IMR-90 (cell line): Measurements from ENCODE around the gene SLC6A12. TPM values are rescaled to one million over a fixed set of nuclear protein-coding genes. Genes with fewer than 3 reads are reported as not detected.

Experiments used
- ATAC-seq: fragments of 200-7000 bp; cut with Tn5 transposase; 2 replicates; pipeline ENCODE4 v1.9.1; 2020; ENCODE audit warnings: low read depth, mild to moderate bottlenecking, moderate library complexity
- BruUV-seq: library from RNA; stranded (reverse); fragments of 400-500 nt; replicated peaks from 2 replicates; lab custom pipeline; 2021; lab: Mats Ljungman, UMichigan
- CTCF ChIA-PET: fragments of 300-600 bp; formaldehyde crosslinking; extraction: SDS; loops from one replicate; lab custom pipeline; 2021; ENCODE audit warnings: antibody characterized with exemption; lab: Yijun Ruan, JAX
- POLR2A ChIA-PET: fragments of 300-600 bp; sonication (Branson Sonifier 250); formaldehyde crosslinking; loops from one replicate; lab custom pipeline; 2022; ENCODE audit warnings: antibody characterized with exemption; ENCODE audit not compliant: unreplicated experiment; lab: Charles Lee
- DNase-seq: peaks from one replicate; pipeline ENCODE4 v3.0.0; 2013
- H2AFZ ChIP-seq: replicated peaks from 2 replicates; pipeline ENCODE3; 2013; ENCODE audit warnings: low read length, mild to moderate bottlenecking; ENCODE audit not compliant: poor library complexity
- H2AK5ac ChIP-seq: 2 replicates; pipeline ENCODE4 v1.6.1; 2013; ENCODE audit warnings: low read depth, low read length, inconsistent platforms
- H2AK9ac ChIP-seq: replicated peaks from 2 replicates; pipeline ENCODE3; 2013; ENCODE audit warnings: mild to moderate bottlenecking, low read depth, low read length, moderate library complexity; ENCODE audit not compliant: poor library complexity
- H2BK120ac ChIP-seq: 2 replicates; pipeline ENCODE4 v1.6.1; 2013; ENCODE audit warnings: low read depth, low read length, inconsistent platforms
- H2BK15ac ChIP-seq: 3 replicates; pipeline ENCODE4 v1.6.1; 2013; ENCODE audit warnings: low read depth, low read length, inconsistent platforms
- H2BK20ac ChIP-seq: 2 replicates; pipeline ENCODE4 v1.6.1; 2013; ENCODE audit warnings: low read depth, mild to moderate bottlenecking, inconsistent platforms, low read length, moderate library complexity
- H2BK5ac ChIP-seq: 2 replicates; pipeline ENCODE4 v1.6.1; 2013; ENCODE audit warnings: mild to moderate bottlenecking, low read depth, low read length, inconsistent platforms; ENCODE audit not compliant: poor library complexity, severe bottlenecking
- H3K14ac ChIP-seq: replicated peaks from 2 replicates; pipeline ENCODE4 v1.6.1; 2013; ENCODE audit warnings: low read depth, low read length, inconsistent platforms
- H3K18ac ChIP-seq: 2 replicates; pipeline ENCODE4 v1.6.1; 2013; ENCODE audit warnings: low read depth, low read length, control low read depth
- H3K23ac ChIP-seq: 2 replicates; pipeline ENCODE4 v1.6.1; 2013; ENCODE audit warnings: low read depth, low read length, inconsistent platforms
- H3K27ac ChIP-seq: 2 replicates; pipeline ENCODE4 v1.5.1; 2013; ENCODE audit warnings: mild to moderate bottlenecking, control low read depth, low read length; ENCODE audit not compliant: insufficient read depth
- H3K27me3 ChIP-seq: 2 replicates; pipeline ENCODE4 v1.6.1; 2013; ENCODE audit warnings: low read length; ENCODE audit not compliant: control insufficient read depth, insufficient read depth
- H3K36me3 ChIP-seq: 2 replicates; pipeline ENCODE4 v1.6.1; 2013; ENCODE audit warnings: low read length, mixed read lengths; ENCODE audit not compliant: control insufficient read depth, insufficient read depth
- H3K4ac ChIP-seq: 2 replicates; pipeline ENCODE4 v1.6.1; 2013; ENCODE audit warnings: low read depth, low read length, inconsistent platforms
- H3K4me1 ChIP-seq: 2 replicates; pipeline ENCODE4 v1.6.1; 2013; ENCODE audit warnings: low read length, mixed read lengths; ENCODE audit not compliant: control insufficient read depth, insufficient read depth
- H3K4me2 ChIP-seq: 2 replicates; pipeline ENCODE4 v1.6.1; 2013; ENCODE audit warnings: low read depth, mild to moderate bottlenecking, control low read depth, low read length, moderate library complexity
- H3K4me3 ChIP-seq: 2 replicates; pipeline ENCODE4 v1.5.1; 2013; ENCODE audit warnings: low read depth, mild to moderate bottlenecking, control low read depth, low read length, moderate library complexity; ENCODE audit not compliant: insufficient read depth
- H3K56ac ChIP-seq: 2 replicates; pipeline ENCODE4 v1.6.1; 2013; ENCODE audit warnings: low read length, inconsistent platforms; ENCODE audit not compliant: insufficient read depth; ENCODE audit errors: extremely low read depth
- H3K79me1 ChIP-seq, 2 experiments: 2 replicates each; pipeline ENCODE4 v1.6.1; 2013; ENCODE audit warnings: low read length in 2 of 2, inconsistent platforms in 1 of 2, low read depth in 1 of 2
- H3K9ac ChIP-seq: 2 replicates; pipeline ENCODE4 v1.6.1; 2013; ENCODE audit warnings: low read depth, low read length, control low read depth
- H3K9me1 ChIP-seq: 2 replicates; pipeline ENCODE4 v1.6.1; 2013; ENCODE audit warnings: low read length, inconsistent platforms; ENCODE audit not compliant: insufficient read depth
- H3K9me3 ChIP-seq: 2 replicates; pipeline ENCODE4 v1.6.1; 2013; ENCODE audit warnings: low read length; ENCODE audit not compliant: control insufficient read depth, insufficient read depth
- H4K20me1 ChIP-seq: 2 replicates; pipeline ENCODE4 v1.6.1; 2013; ENCODE audit warnings: low read length, inconsistent platforms; ENCODE audit not compliant: insufficient read depth
- H4K5ac ChIP-seq: 2 replicates; pipeline ENCODE4 v1.6.1; 2013; ENCODE audit warnings: mild to moderate bottlenecking, low read depth, low read length, control low read depth
- H4K8ac ChIP-seq, 2 experiments: 2 replicates each; pipeline ENCODE4 v1.6.1; 2013; ENCODE audit warnings: low read depth in 2 of 2, low read length in 2 of 2, control low read depth in 1 of 2, inconsistent platforms in 1 of 2
- H4K91ac ChIP-seq: 2 replicates; pipeline ENCODE4 v1.6.1; 2013; ENCODE audit warnings: low read depth, low read length, inconsistent platforms; ENCODE audit not compliant: insufficient read depth
- ELK1 ChIP-seq: fragments of 150-350 bp; IDR thresholded peaks from 2 replicates; pipeline ENCODE4 v1.6.1; 2016; ENCODE audit warnings: low read depth, mild to moderate bottlenecking, low read length, moderate library complexity, borderline replicate concordance
- MAZ ChIP-seq: IDR thresholded peaks from 2 replicates; pipeline ENCODE4 v1.6.1; 2012; ENCODE audit warnings: low read depth, mild to moderate bottlenecking, low read length, improper control_type of control experiment, moderate library complexity, borderline replicate concordance
- MXI1 ChIP-seq: IDR thresholded peaks from 2 replicates; pipeline ENCODE4 v1.6.1; 2012; ENCODE audit warnings: low read depth, mild to moderate bottlenecking, low read length, moderate library complexity, borderline replicate concordance
- NFE2L2 ChIP-seq: fragments of 150-350 bp; IDR thresholded peaks from 2 replicates; pipeline ENCODE4 v1.6.1; 2016; ENCODE audit warnings: low read depth, mild to moderate bottlenecking, low read length
- RFX5 ChIP-seq: IDR thresholded peaks from 2 replicates; pipeline ENCODE4 v1.8.0; 2012; ENCODE audit warnings: low read depth, mild to moderate bottlenecking, low read length, moderate library complexity
- WGBS, 2 experiments: methylation state at CpG; one replicate each; pipeline versions ENCODE4 v1.1.5 to v1.1.7; 2013; ENCODE audit warnings: missing lambda C conversion rate in 2 of 2; ENCODE audit not compliant: insufficient read length in 1 of 2; ENCODE audit errors: extremely low coverage in 2 of 2; 5-methylcytosine and 5-hydroxymethylcytosine counted together
- dilution Hi-C: fragments of 300-500 bp; cut with HindIII; formaldehyde crosslinking; loops from one replicate; pipeline ENCODE4 v1.14.3; 2018; ENCODE audit warnings: low sequenced_read_pairs; ENCODE audit not compliant: unreplicated experiment
- in situ Hi-C: fragments of 300-500 bp; cut with MboI; formaldehyde crosslinking; loops from 3 replicates; pipeline ENCODE4 v1.14.3; 2019; ENCODE audit warnings: low sequenced_read_pairs, inconsistent platforms, mixed read lengths
- intact Hi-C: fragments of 100-400 bp; cut with micrococcal nuclease; formaldehyde crosslinking; loops from 2 replicates; pipeline ENCODE4 v1.10.0; 2022
- polyA plus RNA-seq, 3 experiments: library from polyadenylated mRNA; depleted of rRNA; stranded (reverse); fragments of >200 nt; gene quantifications; 2 replicates each; pipeline ENCODE4 v1.2.3, GENCODE V29; 2012; ENCODE audit warnings: low replicate concordance in 1 of 3
- total RNA-seq: library from RNA; depleted of rRNA; stranded (reverse); fragments of >200 nt; gene quantifications from 2 replicates; pipeline ENCODE4 v1.2.3, GENCODE V29; 2012; rRNA removed
- TF ChIP-seq, protein P1 (sequence below): fragments of 150-350 bp; IDR thresholded peaks from 2 replicates; pipeline ENCODE4 v1.6.1; 2017; ENCODE audit warnings: mild to moderate bottlenecking, antibody characterized with exemption, low read length, low read depth

Gene SLC6A12
- total and polyA plus RNA-seq, 2 of the 4 experiments (the other 2 are of a cell fraction), result not detected

DNA sequence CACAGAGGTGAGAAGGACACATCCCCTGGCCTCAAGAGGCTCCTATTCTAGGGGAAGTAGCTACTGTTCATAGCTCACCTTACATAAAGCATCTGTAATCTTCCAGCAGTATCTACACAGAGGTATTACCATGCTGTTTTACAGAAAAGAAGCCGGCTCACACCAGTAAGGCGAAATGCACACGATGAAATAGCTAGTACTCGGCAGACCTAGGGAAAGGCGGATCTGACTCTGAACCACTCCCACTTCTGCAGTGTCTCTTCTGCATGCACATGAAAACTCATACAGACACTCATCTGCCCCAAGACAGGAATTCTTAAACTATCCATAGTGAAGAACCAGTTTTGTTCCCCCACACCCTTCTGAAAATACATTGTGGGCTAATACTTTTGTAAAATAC is 73.8 kb downstream of the SLC6A12 start:
- Histone ChIP-seq H2BK15ac (no peak overlapping the region), H3K27ac (no peak overlapping the region), H4K8ac (no peak overlapping the region), H2AK9ac (no peak overlapping the region), H4K5ac (no peak overlapping the region), H2BK5ac (no peak overlapping the region), H3K56ac (no peak overlapping the region), H4K20me1 (no peaks in the 10 kb centered on the region), H3K9me1 (no peaks in the 10 kb centered on the region), H3K27me3 (peaks cover 52% of the 10 kb centered on the region), H3K4me3 (no peak overlapping the region), H2BK20ac (no peak overlapping the region), H3K9me3 (no peaks in the 10 kb centered on the region), H3K36me3 (no peaks in the 10 kb centered on the region), H3K9ac (no peak overlapping the region), H2AFZ (no peak overlapping the region), H3K4me1 (peaks cover 11% of the 10 kb centered on the region; the same call in 1 of the 2 replicates), H4K91ac (no peak overlapping the region), H3K4ac (no peak overlapping the region), H3K79me1 (no peaks in the 10 kb centered on the region), H3K18ac (no peak overlapping the region; the same call in 1 of the 2 replicates), H3K4me2 (peak overlapping the region; percentile 61; the same call in 1 of the 2 replicates), H2AK5ac (no peak overlapping the region), H3K23ac (no peak overlapping the region), H2BK120ac (no peak overlapping the region), H3K14ac (no peak overlapping the region)
- intact Hi-C loops, result no loop called here
- ChIA-PET CTCF (no interaction called here), POLR2A (no interaction called here)
- BruUV-seq, result no TSS peak
- no peak for TF ChIP-seq NFE2L2
- no peak for TF ChIP-seq RFX5
- TF ChIP-seq, protein P1, sequence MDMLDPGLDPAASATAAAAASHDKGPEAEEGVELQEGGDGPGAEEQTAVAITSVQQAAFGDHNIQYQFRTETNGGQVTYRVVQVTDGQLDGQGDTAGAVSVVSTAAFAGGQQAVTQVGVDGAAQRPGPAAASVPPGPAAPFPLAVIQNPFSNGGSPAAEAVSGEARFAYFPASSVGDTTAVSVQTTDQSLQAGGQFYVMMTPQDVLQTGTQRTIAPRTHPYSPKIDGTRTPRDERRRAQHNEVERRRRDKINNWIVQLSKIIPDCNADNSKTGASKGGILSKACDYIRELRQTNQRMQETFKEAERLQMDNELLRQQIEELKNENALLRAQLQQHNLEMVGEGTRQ, result no peak
- no peak for TF ChIP-seq MAZ
- no peak for TF ChIP-seq ELK1
- TF ChIP-seq MXI1, result no peak
- in situ Hi-C loops, result no loop called here
- ATAC-seq (no peak), DNase-seq (no peak)
- dilution Hi-C loops, result no loop called here
- WGBS, 2 experiments, result no CpG with 5 or more reads among the region's 5 CpGs

Other genes with a start within 250 kb of the SLC6A12 start
- not detected in 2 replicates for gene IQSEC3, start 147.4 kb downstream of the SLC6A12 start, total RNA-seq
- 0.10 TPM in 2 replicates for gene IQSEC3, start 147.4 kb downstream of the SLC6A12 start, polyA plus RNA-seq (2012; rRNA removed)
- under 0.01 and 0.28 TPM in 2 replicates for gene SLC6A13, start 48.7 kb upstream of the SLC6A12 start, total RNA-seq
- 0.10 TPM in 1 of 2 replicates, not detected in the other for gene SLC6A13, start 48.7 kb upstream of the SLC6A12 start, polyA plus RNA-seq (2012; rRNA removed)
- 66.7 and 95.9 TPM in 2 replicates for gene KDM5A, start 175.2 kb upstream of the SLC6A12 start, total RNA-seq
- 7.3 and 7.9 TPM in 2 replicates for gene KDM5A, start 175.2 kb upstream of the SLC6A12 start, polyA plus RNA-seq (2012; rRNA removed)
- gene CCDC77, start 187.5 kb upstream of the SLC6A12 start, total RNA-seq, result 6.6 and 9.4 TPM in 2 replicates
- gene CCDC77, start 187.5 kb upstream of the SLC6A12 start, polyA plus RNA-seq (2012; rRNA removed), result 7.2 TPM in 2 replicates
- not detected in 2 replicates for gene B4GALNT3, start 245.8 kb upstream of the SLC6A12 start, total RNA-seq
- not detected in 2 replicates for gene B4GALNT3, start 245.8 kb upstream of the SLC6A12 start, polyA plus RNA-seq (2012; rRNA removed)